SIG-M5 treated with dmso at 0.1 percent for 504 hours (cell line): ENCODE measurements around the gene MOCS2.

Experiments used
- DNase-seq: peaks from one replicate; lab custom pipeline; 2025; ENCODE audit not compliant: unreplicated experiment; lab: John Stamatoyannopoulos, UW

MOCS2 gene

GRCh38 chr5:53055365-53055764 lies 54.2 kb downstream of the MOCS2 start:
- DNase-seq, result no peak

- DNase-seq, result no peak
Measured at GRCh38 chr5:53053364-53053763, 56.2 kb downstream of the MOCS2 start.

- no peak for DNase-seq
Measured at GRCh38 chr5:53052499-53052898, 57.1 kb downstream of the MOCS2 start.

GRCh38 chr5:53048248-53048647 lies 61.3 kb downstream of the MOCS2 start:
- no peak for DNase-seq
